WERI-Rb-1 (cell line): ENCODE data around the gene PRR19.

Experiments used
- DNase-seq: peaks from one replicate; pipeline ENCODE4 v3.0.0-alpha.2; 2020
- H3K27ac ChIP-seq: fragments of 250-450 bp; sonication (Bioruptor Pico); 2 replicates; pipeline ENCODE4 v1.5.1; 2020; ENCODE audit warnings: mild to moderate bottlenecking, moderate library complexity
- H3K27me3 ChIP-seq: fragments of 250-450 bp; sonication (Bioruptor Pico); 2 replicates; pipeline ENCODE4 v1.5.1; 2021; ENCODE audit warnings: mild to moderate bottlenecking, low read depth, moderate library complexity; ENCODE audit not compliant: insufficient read depth, severe bottlenecking
- H3K36me3 ChIP-seq: fragments of 250-450 bp; sonication (Bioruptor Pico); 2 replicates; pipeline ENCODE4 v1.5.1; 2020; ENCODE audit warnings: mild to moderate bottlenecking, moderate library complexity
- H3K4me3 ChIP-seq: 2 replicates; pipeline ENCODE4 v1.5.1; 2011; ENCODE audit warnings: low read depth, mild to moderate bottlenecking, control low read depth, low read length
- H3K9me3 ChIP-seq: fragments of 250-450 bp; sonication (Bioruptor Pico); 2 replicates; pipeline ENCODE4 v1.5.1; 2021; ENCODE audit warnings: mild to moderate bottlenecking, moderate library complexity; ENCODE audit not compliant: severe bottlenecking
- CTCF ChIP-seq: IDR thresholded peaks from 2 replicates; pipeline ENCODE4 v1.5.1; 2011; ENCODE audit warnings: low read depth, mild to moderate bottlenecking, control low read depth, inconsistent platforms, low read length

Gene PRR19

GRCh38 chr19:42303101-42303464 is 1.2 kb downstream of the PRR19 start:
- H3K27ac ChIP-seq, result peak overlapping the region; percentile 92
- TF ChIP-seq CTCF, result no peak
- no peaks in the 10 kb centered on the region for H3K9me3 ChIP-seq
- H3K4me3 ChIP-seq, result peak overlapping the region; percentile 43
- H3K27me3 ChIP-seq, result no peaks in the 10 kb centered on the region
- no peak for DNase-seq
- peaks cover 22% of the 10 kb centered on the region for H3K36me3 ChIP-seq

GRCh38 chr19:42303876-42304275 is 1.9 kb downstream of the PRR19 start:
- no peaks in the 10 kb centered on the region for H3K27me3 ChIP-seq
- no peaks in the 10 kb centered on the region for H3K9me3 ChIP-seq
- TF ChIP-seq CTCF, result no peak
- no peak for DNase-seq
- peak overlapping the region; percentile 92; the same call in 1 of the 2 replicates for H3K27ac ChIP-seq
- H3K36me3 ChIP-seq, result peaks cover 17% of the 10 kb centered on the region
- no peak overlapping the region for H3K4me3 ChIP-seq

GRCh38 chr19:42306646-42307045 is 4.7 kb downstream of the PRR19 start:
- Histone ChIP-seq H3K4me3 (no peak overlapping the region), H3K27me3 (no peaks in the 10 kb centered on the region), H3K9me3 (no peaks in the 10 kb centered on the region), H3K36me3 (no peaks in the 10 kb centered on the region; the same call in 1 of the 2 replicates), H3K27ac (no peak overlapping the region)
- no peak for DNase-seq
- no peak for TF ChIP-seq CTCF

GRCh38 chr19:42309686-42310085 is 7.8 kb downstream of the PRR19 start:
- Histone ChIP-seq H3K27me3 (no peaks in the 10 kb centered on the region), H3K36me3 (no peaks in the 10 kb centered on the region), H3K9me3 (no peaks in the 10 kb centered on the region), H3K27ac (no peak overlapping the region), H3K4me3 (no peak overlapping the region)
- no peak for TF ChIP-seq CTCF
- no peak for DNase-seq

GRCh38 chr19:42311657-42312056 is 9.7 kb downstream of the PRR19 start:
- no peaks in the 10 kb centered on the region for H3K9me3 ChIP-seq
- no peak overlapping the region for H3K4me3 ChIP-seq
- peak; percentile 23; the same call in 1 of the 2 replicates for TF ChIP-seq CTCF
- H3K27me3 ChIP-seq, result no peaks in the 10 kb centered on the region
- H3K36me3 ChIP-seq, result peaks cover 4% of the 10 kb centered on the region; the same call in 1 of the 2 replicates
- DNase-seq, result peak; percentile 48
- H3K27ac ChIP-seq, result no peak overlapping the region

GRCh38 chr19:42312370-42312769 is 10.4 kb downstream of the PRR19 start:
- peak overlapping the region; percentile 57 for H3K27ac ChIP-seq
- H3K27me3 ChIP-seq, result no peaks in the 10 kb centered on the region
- H3K9me3 ChIP-seq, result no peaks in the 10 kb centered on the region
- no peak overlapping the region for H3K4me3 ChIP-seq
- peaks cover 4% of the 10 kb centered on the region; the same call in 1 of the 2 replicates for H3K36me3 ChIP-seq
- no peak for TF ChIP-seq CTCF
- DNase-seq, result no peak
